Fibroblast of the aortic adventitia (primary cell): ENCODE data around the gene TNS3. TPM values are rescaled to one million over a fixed set of nuclear protein-coding genes. Genes with fewer than 3 reads are reported as not detected.

Source experiments
- DNase-seq: peaks from one replicate; pipeline ENCODE4 v3.0.0-alpha.2; 2010; ENCODE audit warnings: low read depth
- H3K4me3 ChIP-seq: 2 replicates; pipeline ENCODE4 v1.5.1; 2011; ENCODE audit warnings: low read depth, mild to moderate bottlenecking, control low read depth, low read length, moderate library complexity
- total RNA-seq: library from RNA; depleted of rRNA; stranded (reverse); fragments of >200 nt; gene quantifications from 2 replicates; pipeline ENCODE4 v1.2.3, GENCODE V29; 2012; ENCODE audit warnings: low replicate concordance
- TF ChIP-seq, protein P1 (sequence below): IDR thresholded peaks from 2 replicates; pipeline ENCODE4 v1.5.1; 2011; ENCODE audit warnings: mild to moderate bottlenecking, low read length, control low read depth, inconsistent platforms; ENCODE audit not compliant: insufficient read depth

TNS3 gene
- total RNA-seq, 1 donor, result 28.3 TPM

DNA sequence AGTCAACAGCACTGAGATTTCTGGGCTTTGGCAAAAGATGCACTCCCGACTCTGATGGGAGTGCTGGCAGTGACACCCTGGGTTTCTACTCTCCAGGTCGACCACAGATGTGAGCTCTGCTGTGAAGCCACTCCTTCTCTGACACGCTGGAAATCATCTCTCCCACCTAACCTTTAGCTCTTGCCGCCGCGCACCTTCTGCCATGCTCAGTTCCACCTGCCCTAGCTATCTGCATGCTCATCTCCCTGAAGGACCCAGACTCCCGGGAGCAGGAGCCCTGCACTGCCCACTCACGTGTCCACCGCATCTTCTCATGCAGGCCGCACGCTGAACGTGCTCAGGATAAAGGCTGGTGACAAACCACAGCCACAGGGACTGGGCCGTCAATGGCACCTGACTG is 174.8 kb downstream of the TNS3 start:
- TF ChIP-seq, protein P1, sequence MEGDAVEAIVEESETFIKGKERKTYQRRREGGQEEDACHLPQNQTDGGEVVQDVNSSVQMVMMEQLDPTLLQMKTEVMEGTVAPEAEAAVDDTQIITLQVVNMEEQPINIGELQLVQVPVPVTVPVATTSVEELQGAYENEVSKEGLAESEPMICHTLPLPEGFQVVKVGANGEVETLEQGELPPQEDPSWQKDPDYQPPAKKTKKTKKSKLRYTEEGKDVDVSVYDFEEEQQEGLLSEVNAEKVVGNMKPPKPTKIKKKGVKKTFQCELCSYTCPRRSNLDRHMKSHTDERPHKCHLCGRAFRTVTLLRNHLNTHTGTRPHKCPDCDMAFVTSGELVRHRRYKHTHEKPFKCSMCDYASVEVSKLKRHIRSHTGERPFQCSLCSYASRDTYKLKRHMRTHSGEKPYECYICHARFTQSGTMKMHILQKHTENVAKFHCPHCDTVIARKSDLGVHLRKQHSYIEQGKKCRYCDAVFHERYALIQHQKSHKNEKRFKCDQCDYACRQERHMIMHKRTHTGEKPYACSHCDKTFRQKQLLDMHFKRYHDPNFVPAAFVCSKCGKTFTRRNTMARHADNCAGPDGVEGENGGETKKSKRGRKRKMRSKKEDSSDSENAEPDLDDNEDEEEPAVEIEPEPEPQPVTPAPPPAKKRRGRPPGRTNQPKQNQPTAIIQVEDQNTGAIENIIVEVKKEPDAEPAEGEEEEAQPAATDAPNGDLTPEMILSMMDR, result no peak
- no peak for DNase-seq
- H3K4me3 ChIP-seq, result no peak overlapping the region

DNA sequence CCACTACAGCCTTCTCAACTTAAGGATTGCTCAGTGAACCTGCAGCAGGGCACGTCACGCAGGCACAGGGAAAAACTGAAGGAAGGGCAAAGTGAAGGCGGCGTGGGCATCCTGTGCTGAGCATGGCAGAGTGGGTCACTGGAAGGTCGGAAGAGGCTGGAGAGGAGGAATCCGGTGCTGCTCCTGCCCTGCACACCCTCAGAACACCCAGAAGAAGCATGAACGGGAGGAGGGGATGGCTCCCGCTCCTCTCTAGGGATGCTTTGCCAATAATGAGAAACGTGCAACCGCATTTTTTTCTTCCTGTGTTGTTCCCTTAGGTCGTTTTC is 175.1 kb downstream of the TNS3 start:
- TF ChIP-seq, protein P1, result no peak
- no peak for DNase-seq
- H3K4me3 ChIP-seq, result no peak overlapping the region

DNA sequence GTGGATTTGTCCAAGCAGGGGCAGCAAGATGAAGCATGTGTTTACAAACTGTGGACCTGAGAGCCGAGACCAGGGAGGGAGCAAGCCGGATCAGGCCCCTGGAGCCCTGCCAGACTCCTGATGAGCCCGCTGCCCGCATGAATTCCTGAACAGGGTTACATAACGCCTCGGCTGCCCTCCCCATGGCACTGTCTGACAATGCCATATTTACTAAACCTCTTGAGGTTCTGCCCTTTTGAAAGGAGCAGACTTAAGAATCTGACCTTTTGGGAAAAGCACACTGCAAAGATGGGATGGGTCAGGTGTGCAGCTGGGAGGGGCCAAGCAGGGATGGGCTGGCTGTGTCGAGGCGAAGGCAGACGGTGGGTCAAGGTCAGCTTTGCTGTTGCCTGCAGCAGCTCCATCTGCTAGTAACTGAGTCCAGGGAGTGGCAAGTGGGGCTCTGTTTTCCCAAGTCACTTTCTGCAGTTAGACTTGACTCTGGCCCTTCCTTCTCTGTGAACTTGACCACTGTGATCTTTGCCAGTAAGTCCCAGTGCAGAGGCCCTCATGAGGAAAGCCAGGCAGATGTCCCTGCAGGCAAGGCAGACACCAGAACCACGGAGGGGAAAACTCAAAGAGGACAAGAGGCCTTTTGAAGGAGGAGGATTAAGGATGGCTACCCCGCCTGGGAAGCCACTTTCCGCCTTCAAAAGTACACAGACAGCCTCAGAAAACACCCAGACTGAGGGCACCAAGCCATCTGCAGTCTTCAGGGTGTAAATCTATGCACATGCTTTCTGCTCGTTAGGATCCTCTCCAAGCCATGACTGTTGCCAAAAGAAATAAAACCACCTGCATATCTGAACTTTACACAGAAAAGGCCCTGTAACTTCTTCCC is 175.8 kb downstream of the TNS3 start:
- TF ChIP-seq, protein P1, result no peak
- peak; percentile 46 for DNase-seq
- no peak overlapping the region for H3K4me3 ChIP-seq

DNA sequence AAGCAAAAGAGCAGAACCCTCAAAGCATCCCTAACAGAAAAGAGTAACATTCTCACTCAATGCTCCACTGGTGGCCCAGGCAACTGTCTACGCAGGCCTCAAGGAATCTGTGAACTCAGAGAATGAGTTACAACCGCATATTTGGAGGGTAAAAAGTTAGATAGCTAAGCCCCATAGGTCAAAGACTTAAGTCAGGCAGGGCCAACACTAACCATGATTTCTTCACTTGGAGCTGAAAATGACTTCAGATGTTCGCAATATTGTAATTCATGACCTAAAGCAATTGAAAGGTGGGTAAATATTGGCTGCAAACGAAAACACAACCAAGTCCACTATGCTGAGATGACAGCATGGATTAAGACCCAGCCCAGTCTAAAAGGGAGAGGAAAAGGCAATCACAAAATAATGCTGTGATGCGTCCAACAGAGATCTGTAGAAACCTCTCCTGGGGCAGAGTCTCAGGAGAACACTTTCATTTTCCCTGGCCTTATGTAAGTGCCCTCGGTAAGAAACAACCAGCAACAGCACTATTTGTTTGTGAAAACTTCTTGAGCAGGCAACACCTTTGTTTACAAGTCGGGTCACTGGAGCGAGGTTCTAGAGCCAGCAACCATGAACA is 176.5 kb downstream of the TNS3 start:
- no peak for DNase-seq
- H3K4me3 ChIP-seq, result no peak overlapping the region
- TF ChIP-seq, protein P1, result no peak

DNA sequence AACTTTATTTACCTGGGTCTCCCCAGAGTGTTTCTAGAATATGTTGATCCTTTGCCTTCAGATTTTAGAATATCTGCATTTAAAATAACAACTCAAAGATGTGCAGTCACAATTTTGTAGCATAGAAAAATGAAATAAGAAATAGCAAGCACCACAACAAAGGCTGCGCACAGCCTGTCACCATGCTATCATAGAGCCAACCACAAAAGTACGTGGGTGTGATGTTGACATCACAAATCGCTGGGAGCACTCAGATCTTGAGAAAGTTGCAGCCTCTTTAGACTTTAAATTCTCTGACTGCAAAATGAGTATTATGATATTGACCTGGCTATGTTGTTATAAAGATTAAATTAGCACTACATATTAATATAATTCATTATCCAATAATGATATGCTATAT is 177.9 kb downstream of the TNS3 start:
- no peak overlapping the region for H3K4me3 ChIP-seq
- TF ChIP-seq, protein P1, result no peak
- DNase-seq, result no peak

DNA sequence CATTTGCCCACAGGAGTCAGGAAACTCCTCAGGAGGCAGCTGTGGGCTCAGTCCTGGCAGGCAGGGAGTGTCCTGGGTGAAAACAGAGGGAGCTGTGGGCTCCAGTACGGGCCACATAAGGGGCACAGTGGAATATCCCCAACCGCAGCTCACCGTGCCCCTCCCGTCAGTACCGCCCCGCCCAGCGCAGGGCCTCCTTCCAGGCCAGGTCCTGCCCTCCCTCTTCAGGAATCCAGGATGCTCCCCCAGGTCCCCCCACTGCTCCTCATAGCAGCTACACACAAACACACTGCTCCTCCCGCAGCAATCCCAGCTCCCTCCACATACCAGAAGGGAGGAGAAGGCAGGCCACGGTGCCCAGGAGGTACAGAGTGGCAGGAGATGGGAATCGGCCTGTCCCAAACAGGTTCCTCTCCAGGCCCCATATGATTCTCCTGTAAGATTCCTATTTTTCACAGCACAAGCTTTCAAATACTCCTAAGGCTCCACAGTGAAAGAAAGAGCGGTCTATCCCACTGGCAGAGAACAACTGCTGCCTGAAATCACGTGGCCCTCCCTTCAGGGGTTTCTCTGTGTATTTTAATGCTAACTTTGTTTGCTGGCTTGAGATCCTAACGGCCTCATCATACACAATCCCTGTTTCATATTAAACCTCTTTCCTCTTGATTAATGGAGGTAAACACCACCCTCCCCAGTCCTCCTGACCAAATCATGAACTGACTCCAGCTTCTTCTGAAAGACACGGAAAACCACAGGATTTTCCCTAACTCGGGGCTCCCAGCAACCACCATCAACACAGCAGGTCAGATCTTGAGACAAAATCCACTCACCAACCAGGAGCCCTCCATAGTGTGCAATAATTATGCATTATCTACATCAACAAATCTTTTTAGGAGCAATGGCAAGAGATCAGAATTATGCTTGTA is 178.7 kb downstream of the TNS3 start:
- no peak overlapping the region for H3K4me3 ChIP-seq
- no peak for DNase-seq
- TF ChIP-seq, protein P1, result no peak
